GM21737 (cell line): ENCODE measurements around the gene USP21.

ENCODE experiments used
- ATAC-seq: cut with Tn5 transposase; IDR thresholded peaks from one replicate; pipeline ENCODE4 v1.9.1; 2021; ENCODE audit warnings: mild to moderate bottlenecking, moderate library complexity; ENCODE audit not compliant: unreplicated experiment

The USP21 gene

GRCh38 chr1:161215076-161215475 lies 55.8 kb downstream of the USP21 start, which contains the start of gene FCER1G:
Gene FCER1G, plus strand, starts transcription at chr1:161215295. Its CDS starts 27 bp downstream, at chr1:161215322.
- ATAC-seq: no peak
